Body of pancreas (tissue), 4 donors: Measurements from ENCODE around the gene ODAD3. TPM values are rescaled to one million over a fixed set of nuclear protein-coding genes. Genes with fewer than 3 reads are reported as not detected.

ENCODE experiments used
- ATAC-seq: fragments of 150-250 bp; one replicate; pipeline ENCODE4 v1.9.1; 2016
- DNase-seq, 4 donors: peaks; one replicate each; pipeline ENCODE4 v3.0.0-alpha.2; 2019
- H3K27ac ChIP-seq, 4 donors: fragments of 200-600 bp; sonication (generic); 1 replicate in 3 of 4; 2 replicates in 1 of 4; pipeline versions ENCODE4 v1.5.1 to v1.6.1; 2016 to 2019; ENCODE audit warnings: mild to moderate bottlenecking in 1 of 4, mixed read lengths in 1 of 4, moderate library complexity in 1 of 4
- H3K27me3 ChIP-seq, 2 donors: fragments of 200-600 bp; sonication (generic); one replicate each; pipeline ENCODE4 v1.6.0; 2016; ENCODE audit warnings: mild to moderate bottlenecking in 1 of 2
- H3K36me3 ChIP-seq, 2 donors: fragments of 200-600 bp; sonication (generic); replicated peaks in 1 of 2; 2 replicates each; pipeline ENCODE4 v1.5.1; 2016; ENCODE audit warnings: low read depth in 2 of 2; ENCODE audit not compliant: insufficient read depth in 1 of 2
- H3K4me1 ChIP-seq: fragments of 200-600 bp; sonication (generic); one replicate; pipeline ENCODE4 v1.6.0; 2016
- H3K4me3 ChIP-seq, 2 donors: fragments of 200-600 bp; sonication (generic); 1 replicate in 1 of 2; 2 replicates in 1 of 2; pipeline ENCODE4 v1.5.1; 2016 to 2019
- H3K9me3 ChIP-seq, 3 donors: fragments of 200-600 bp; sonication (generic); 1 replicate in 2 of 3; 2 replicates in 1 of 3; pipeline ENCODE4 v1.5.1; 2016
- POLR2A ChIP-seq, 3 donors: fragments of 450-650 bp; IDR thresholded peaks; one replicate each; pipeline ENCODE4 v1.6.1; 2016; ENCODE audit warnings: antibody characterized with exemption in 3 of 3, mild to moderate bottlenecking in 2 of 3
- WGBS, 2 donors: methylation state at CpG; one replicate each; pipeline ENCODE4 v1.1.5; 2017; 5-methylcytosine and 5-hydroxymethylcytosine counted together
- intact Hi-C: fragments of 100-400 bp; cut with DNase I; formaldehyde crosslinking; loops from one replicate; pipeline ENCODE4 v1.15.1; 2023
- total RNA-seq, 2 donors: library from RNA; depleted of rRNA; stranded (reverse); fragments of >200 nt; gene quantifications; one replicate each; pipeline ENCODE4 v1.1.0, GENCODE V29; 2016
- TF ChIP-seq, protein P1 (sequence below), 7 experiments: fragments of 450-650 bp in 4 of 7; fragments of 200-600 bp in 3 of 7; sonication (generic) in 3 of 7; IDR thresholded peaks; one replicate each; pipeline ENCODE4 v1.5.1; 2016 to 2019; ENCODE audit warnings: antibody characterized with exemption in 7 of 7

Gene ODAD3
- total RNA-seq, 2 donors from 2014 or later: 0.26 TPM; not detected in 1

DNA sequence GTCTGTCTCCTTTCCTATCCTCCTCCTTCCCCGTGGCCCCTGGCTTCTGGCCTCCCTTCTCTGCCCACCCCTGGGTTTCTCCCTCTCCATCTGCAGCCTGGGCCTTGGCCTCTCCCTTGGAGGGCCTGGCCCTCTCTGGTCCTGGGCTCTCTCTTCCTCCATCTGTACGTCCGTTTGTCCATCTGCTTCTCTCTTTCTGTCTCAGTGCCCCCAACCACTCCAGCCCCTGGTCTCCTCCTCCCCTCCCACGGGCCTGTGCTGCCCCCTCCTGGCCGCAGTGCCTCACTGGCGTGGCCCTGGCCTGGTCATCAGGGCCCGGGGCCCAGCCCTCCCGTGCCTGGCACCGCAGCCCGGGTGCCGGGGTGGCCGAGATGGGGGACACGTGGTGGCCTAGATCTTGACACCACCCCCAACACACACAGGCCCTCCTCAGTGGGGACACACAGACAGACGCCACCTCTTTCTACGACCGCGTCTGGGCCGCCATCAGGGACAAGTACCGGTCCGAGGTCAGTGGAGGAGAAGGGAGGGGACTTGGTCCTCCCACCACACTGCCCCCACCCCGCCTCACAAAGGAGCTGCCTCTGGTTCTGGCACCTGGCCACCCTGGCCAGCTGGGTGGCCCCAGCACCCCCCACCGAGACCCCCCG, 11.9 kb upstream of the ODAD3 start:
- Histone ChIP-seq H3K36me3 (peaks cover 0 to 22% of the 10 kb centered on the region in 2 donors), H3K27ac (no peak overlapping the region), H3K4me3 (no peak overlapping the region), H3K4me1 (no peaks in the 10 kb centered on the region), H3K27me3 (no peaks in the 10 kb centered on the region), H3K9me3 (no peaks in the 10 kb centered on the region)
- TF ChIP-seq POLR2A (IDR thresholded peaks at IDR 0.05): no peak
- TF ChIP-seq, protein P1, sequence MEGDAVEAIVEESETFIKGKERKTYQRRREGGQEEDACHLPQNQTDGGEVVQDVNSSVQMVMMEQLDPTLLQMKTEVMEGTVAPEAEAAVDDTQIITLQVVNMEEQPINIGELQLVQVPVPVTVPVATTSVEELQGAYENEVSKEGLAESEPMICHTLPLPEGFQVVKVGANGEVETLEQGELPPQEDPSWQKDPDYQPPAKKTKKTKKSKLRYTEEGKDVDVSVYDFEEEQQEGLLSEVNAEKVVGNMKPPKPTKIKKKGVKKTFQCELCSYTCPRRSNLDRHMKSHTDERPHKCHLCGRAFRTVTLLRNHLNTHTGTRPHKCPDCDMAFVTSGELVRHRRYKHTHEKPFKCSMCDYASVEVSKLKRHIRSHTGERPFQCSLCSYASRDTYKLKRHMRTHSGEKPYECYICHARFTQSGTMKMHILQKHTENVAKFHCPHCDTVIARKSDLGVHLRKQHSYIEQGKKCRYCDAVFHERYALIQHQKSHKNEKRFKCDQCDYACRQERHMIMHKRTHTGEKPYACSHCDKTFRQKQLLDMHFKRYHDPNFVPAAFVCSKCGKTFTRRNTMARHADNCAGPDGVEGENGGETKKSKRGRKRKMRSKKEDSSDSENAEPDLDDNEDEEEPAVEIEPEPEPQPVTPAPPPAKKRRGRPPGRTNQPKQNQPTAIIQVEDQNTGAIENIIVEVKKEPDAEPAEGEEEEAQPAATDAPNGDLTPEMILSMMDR (IDR thresholded peaks at IDR 0.05): peak; percentile 64 to 91 (median 80)
- ATAC-seq (peak; percentile 61), DNase-seq (peak; percentile 37 to 65 (median 51))
- intact Hi-C loops: loop anchor here (5.0 kb wide), 1 partner anchor 154 kb away; no protein-coding TSS in a partner anchor
- WGBS, 2 donors: 57 to 69% methylated on average over 16 to 20 of the region's 23 CpGs

DNA sequence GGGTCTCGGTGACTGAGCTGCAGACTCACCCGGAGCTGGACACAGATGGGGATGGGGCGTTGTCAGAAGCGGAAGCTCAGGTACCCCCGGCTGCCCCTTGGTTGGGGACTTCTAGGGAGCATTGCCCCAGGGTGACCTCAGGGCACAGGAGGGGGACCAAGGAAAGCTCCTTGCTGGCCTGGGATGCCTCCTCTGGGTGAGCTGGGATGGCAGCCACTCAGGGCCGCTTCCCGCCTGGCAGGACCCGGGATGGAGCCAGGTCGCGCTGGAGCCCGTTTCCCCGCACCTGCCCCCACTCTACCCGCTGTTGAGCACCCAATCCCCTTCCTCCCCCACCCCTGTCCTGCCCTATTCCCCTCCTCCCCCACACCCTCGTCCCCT, 11.3 kb upstream of the ODAD3 start:
- ATAC-seq: no peak
- DNase-seq: no peak
- intact Hi-C loops: loop anchor here (5.0 kb wide), 1 partner anchor 154 kb away; no protein-coding TSS in a partner anchor

DNA sequence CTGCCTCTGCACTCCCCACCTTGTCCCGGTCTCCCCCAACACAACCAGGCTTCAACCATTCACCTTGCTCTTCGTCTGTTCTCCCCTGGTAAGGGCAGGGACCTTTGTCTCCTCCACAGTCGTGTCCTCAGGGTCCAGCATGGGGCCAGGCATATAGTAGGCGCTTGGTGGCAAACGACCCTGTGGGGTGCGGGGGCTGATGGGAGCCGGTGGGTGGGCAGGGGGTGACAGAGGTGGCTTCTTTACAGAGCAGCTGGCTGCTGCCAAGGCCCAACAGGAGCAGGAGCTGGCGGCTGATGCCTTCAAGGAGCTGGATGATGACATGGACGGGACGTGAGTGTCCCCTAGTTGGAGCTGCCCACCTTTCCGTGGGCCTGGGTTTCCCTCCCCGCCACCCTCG, 10.2 kb upstream of the ODAD3 start:
- Histone ChIP-seq H3K4me3 (no peak overlapping the region), H3K27me3 (no peaks in the 10 kb centered on the region), H3K4me1 (no peaks in the 10 kb centered on the region), H3K36me3 (peaks cover 0 to 25% of the 10 kb centered on the region in 2 donors), H3K9me3 (no peaks in the 10 kb centered on the region), H3K27ac (no peak overlapping the region)
- WGBS, 2 donors: 83 to 86% methylated on average over 12 to 13 of the region's 13 CpGs
- intact Hi-C loops: loop anchor here (5.0 kb wide), 1 partner anchor 153 kb away; no protein-coding TSS in a partner anchor
- ATAC-seq (no peak), DNase-seq (no peak)
- no peak for TF ChIP-seq POLR2A (IDR thresholded peaks at IDR 0.05)
- TF ChIP-seq, protein P1 (IDR thresholded peaks at IDR 0.05): no peak

More for the DNA sequence above, 11.3 kb upstream of the ODAD3 start:
- no peaks in the 10 kb centered on the region for H3K27me3 ChIP-seq
- TF ChIP-seq, protein P1 (IDR thresholded peaks at IDR 0.05): no peak
- no peak for TF ChIP-seq POLR2A (IDR thresholded peaks at IDR 0.05)
- H3K4me1 ChIP-seq: no peaks in the 10 kb centered on the region
- peaks cover 0 to 25% of the 10 kb centered on the region in 2 donors for H3K36me3 ChIP-seq
- H3K27ac ChIP-seq: no peak overlapping the region
- WGBS, 2 donors: 84 to 91% methylated on average over 12 to 14 of the region's 14 CpGs
- H3K9me3 ChIP-seq: no peaks in the 10 kb centered on the region
- no peak overlapping the region for H3K4me3 ChIP-seq

GRCh38 chr19:11444059-11444458, 9.1 kb upstream of the ODAD3 start:
- Histone ChIP-seq H3K27me3 (no peaks in the 10 kb centered on the region), H3K27ac (no peak overlapping the region), H3K4me1 (no peaks in the 10 kb centered on the region), H3K4me3 (no peak overlapping the region), H3K9me3 (no peaks in the 10 kb centered on the region), H3K36me3 (peaks cover 0 to 20% of the 10 kb centered on the region in 2 donors)
- intact Hi-C loops: no loop called here
- ATAC-seq: no peak
- DNase-seq: no peak
- WGBS, 2 donors: 91 to 92% methylated on average over 4 to 5 of the region's 5 CpGs
- TF ChIP-seq, protein P1 (IDR thresholded peaks at IDR 0.05): no peak
- TF ChIP-seq POLR2A (IDR thresholded peaks at IDR 0.05): no peak

DNA sequence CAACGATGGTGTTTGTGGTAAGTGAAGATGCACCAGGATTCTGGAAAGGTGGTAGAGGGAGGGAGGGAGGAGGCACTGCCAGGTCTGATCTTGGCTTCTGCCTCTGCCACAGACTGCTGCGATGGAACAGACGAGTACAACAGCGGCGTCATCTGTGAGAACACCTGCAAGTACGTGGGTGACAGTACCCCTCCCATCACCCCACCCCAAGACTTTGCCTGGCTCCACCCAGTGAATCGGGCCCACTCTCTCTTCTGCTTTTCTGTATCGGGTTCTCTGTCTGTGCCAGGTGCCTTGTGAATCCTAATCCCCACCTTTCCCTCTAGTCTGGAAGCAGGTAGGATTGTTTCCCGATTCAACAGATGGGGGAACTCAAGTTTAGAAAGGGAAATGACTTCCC, 3.0 kb upstream of the ODAD3 start:
- TF ChIP-seq, protein P1 (IDR thresholded peaks at IDR 0.05): no peak
- TF ChIP-seq POLR2A (IDR thresholded peaks at IDR 0.05): no peak
- intact Hi-C loops: no loop called here
- DNase-seq: no peak
- no peak for ATAC-seq
- H3K36me3 ChIP-seq: peaks cover 0 to 10% of the 10 kb centered on the region in 2 donors
- 91 to 96% methylated on average over 7 to 9 of the region's 9 CpGs for WGBS, 2 donors
- no peak overlapping the region for H3K27ac ChIP-seq
- H3K9me3 ChIP-seq: no peaks in the 10 kb centered on the region
- H3K4me3 ChIP-seq: no peak overlapping the region
- H3K4me1 ChIP-seq: peaks cover 18% of the 10 kb centered on the region
- H3K27me3 ChIP-seq: no peaks in the 10 kb centered on the region
